ENCODE data around the gene GFAP.
"Not testable (repeated sequence)": the region's sequence is repeated elsewhere in the genome, so short reads cannot be mapped to it uniquely, and the experiment has no call there.

The GFAP gene

DNA sequence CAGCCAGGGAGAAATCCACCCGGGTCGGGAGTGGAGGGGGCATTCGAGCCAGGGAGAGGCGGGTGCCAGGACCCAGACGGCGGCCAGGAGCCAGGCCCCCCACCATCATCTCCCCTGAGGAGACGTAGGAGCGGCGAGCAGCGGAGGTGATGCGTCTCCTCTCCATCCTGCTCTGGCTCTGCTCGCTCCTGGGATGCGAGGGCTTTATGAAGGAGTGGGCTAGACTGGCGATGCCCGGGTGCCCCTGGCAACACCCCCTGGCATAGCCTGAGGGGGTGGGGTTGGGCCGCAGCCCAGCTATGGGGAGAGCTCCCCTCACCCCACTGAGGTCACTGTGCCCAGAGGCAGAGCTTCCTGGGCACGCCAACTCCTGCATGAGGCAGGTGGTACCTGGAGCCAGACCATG, at the start of gene GFAP:
Gene GFAP, minus strand, starts transcription at position 180 of the 406 bp plus-strand sequence. Its CDS starts 14 bp downstream, at position 166.
- no peak for DNase-seq

DNA sequence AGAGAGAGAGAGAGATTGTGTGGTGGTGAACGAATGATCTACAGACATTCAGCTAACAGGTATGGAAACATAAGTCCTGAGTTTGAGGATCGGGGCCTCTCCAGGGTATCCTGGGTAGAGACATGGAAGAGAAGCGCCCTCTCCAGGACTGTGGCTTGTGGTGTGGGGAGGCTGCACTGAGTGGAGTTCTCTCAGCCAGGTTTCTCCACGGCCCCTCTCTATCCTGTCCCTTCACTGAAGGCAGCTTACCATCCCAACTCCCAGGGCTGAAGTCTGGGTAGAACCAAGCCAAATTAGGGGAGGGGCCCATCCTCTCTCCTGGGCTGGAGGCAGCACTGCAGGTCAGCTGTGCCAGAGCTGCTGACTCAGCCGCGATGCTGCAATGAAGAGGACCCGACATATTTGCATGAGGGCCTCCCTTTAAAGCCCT, 46.6 kb upstream of the GFAP start:
- DNase-seq, result no peak

DNA sequence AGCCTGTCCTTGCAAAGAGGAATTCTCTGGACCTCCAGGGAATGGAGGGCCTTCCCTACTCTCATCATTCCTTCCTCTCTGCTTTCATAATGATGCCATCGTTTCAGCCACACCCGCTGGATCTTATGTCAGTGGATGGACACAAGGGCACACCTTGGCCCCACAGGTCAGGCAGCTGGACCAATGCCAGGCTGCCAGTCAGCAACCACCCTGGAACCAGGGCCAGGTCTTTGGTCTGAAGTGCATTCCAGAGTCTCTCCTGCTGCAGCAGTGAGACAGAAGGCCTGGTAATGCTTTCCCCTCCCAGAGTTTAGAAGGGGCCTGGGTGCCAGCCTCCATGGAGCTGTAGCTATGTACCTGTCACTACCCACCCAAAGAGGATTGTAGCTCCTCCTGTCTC, 45.4 kb upstream of the GFAP start:
- DNase-seq, result no peak

DNA sequence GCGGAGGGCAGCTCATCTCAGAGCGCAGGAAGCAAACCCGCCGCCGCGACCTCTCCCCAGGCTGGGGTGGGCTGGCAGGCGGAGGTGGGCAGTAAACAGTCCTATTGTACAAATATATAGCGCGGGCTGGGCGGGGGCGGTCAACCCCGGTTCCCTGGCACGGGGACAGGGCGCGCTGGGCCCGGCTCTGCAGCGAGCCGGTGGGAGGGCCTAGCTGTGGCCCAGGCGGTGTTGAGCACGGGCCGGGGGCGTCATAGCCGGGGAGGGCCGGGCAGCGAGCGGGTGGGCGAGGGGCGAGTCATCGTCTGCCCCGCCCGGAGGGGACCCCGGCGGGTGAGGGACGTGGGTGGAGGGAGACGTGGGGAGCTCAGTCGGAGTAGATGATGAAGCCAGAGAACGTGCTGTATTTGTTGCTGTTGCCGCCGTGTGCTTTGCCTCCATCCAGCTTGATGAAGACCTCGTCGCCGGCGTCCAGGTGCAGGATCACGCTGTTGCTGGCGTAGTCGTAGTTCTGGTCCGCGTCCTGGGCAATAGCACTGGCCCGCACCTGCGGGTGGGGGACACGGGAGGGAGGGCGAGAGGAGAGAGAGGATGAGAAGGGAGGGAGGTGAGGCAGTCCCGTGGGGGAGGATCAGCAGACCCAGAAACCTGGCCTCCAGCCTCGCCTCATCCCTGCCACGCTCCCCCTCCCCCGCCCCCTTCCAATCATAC, 44.7 kb upstream of the GFAP start:
- DNase-seq, result no peak

DNA sequence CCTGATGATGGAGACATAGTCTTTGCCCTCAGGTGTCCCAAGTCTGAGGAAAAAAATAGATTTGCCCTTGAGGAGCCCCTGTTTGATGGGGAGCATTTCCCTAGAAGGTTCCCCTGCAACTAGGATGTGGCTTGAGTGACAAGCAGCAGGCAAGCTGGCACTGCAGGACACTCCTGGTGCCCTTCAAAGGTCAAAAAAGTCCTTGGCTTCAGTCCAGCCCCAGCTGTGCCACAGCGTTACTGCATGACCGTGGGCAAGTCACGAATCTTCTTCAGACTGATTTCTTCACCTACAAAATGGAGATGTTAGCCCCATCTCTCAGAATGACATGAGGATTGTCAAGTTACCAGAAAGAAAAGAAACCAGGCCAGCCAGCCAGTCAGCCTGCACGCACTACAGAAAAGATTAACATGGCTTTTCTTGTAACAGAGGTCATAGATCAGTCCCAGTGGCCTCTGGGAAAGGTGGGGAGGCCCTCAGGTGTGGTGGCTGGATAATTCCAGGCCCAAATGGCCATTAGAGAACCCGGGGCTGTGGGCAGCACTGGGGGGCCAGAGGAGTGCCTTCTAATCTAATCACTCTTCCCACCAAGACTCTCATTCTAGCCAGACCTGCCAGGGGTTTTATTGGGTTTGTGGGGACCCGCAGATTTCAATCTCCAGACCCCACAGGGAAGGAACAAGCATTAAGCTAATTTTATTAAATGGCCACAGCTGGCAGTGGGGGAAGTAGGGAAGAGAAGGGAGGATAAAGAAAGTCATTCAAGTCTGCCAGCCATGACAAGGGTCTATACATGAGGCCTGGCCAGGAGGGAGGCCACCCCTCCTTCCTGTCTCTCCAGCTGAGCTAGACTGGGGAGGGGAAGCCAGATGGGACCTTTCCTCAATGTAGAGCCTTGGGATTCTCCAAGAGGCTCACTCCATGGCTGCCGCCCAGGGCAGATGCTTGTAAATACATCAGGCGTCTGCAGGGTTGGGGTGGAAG, 42.0 kb upstream of the GFAP start:
- DNase-seq, result no peak

DNA sequence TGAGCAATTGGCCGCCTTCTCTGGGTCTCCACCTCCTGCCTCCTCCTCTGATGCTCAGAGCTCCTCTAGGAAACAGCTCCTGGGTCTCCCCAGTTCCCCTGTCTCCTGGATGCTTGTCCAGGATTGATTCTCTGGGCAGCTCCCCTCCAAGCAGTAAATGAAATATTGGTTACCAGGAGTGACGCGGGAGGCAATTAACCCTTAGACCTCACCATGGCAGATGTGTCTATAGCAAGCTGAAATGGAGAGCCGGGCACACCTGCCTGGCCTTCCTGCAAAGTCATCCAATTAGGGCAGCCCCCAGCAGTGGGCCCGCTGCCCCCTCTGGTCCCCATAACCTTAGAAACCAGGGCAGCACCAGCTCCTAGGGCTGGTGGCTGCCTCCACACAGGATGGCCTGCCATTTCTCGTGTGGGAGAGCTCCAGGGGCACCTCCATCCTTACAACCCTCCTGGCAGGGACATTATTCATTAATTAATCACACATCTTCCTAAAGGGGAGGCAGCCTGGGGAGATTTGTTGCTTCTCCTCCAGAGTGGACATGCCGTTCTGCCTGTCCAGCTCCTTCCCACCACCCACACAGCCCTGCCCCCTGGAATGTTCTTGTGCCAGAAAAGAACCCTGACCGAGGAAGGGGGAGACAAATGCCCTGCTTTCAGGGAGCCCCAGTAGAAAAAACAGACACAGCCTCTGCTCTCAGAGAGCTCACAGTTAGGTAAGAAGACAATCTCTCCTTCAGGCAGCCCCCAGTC, 40.5 kb upstream of the GFAP start:
- DNase-seq, result no peak

DNA sequence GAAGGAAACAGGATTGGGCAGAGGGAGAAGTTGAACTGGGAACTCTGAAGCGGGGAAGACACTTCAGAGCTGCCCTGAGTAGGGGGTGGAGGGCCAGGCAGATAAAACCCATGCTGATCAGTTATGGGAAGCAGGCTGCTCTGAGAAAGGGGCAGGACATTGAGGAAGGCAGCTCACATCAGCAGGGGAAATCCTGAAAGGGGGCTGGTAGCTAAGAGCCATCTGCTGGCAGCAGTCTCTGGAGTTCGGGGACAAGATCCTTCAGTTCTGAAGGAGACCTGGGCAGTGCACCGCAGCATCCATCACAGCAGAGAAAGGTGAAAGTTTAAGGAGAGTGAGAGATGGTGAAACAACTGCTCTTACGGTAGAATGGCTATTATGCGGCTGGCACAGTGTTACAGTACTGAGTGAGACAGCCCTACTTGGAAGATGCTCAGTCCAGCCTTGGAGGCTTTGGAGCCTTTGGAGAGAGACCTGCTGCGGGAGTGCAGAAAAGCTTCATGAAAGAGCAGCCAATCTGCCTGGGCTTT, 37.7 kb upstream of the GFAP start:
- DNase-seq, result no peak

DNA sequence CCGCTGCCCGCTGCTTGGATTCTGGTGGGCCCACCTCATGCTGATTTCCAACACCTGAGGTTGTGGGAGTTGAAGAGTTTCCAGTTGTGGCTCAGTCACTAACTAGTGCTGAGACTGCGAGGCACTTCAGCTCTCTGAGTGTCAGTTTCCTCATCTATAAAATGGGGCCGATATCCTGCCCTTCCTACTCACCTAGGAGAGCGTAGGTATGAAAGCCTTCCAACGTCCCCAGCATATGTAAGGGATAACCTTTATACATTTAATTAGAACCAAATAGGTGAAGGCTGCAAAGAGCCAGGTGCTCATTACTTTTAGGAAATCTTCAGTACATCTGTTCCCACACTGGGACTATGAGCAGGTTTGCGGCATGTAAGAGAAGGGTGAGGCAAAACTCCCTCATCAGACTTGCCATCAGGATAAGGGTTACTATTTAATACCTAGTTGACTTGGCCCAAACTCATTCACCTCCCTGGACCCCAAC, 33.1 kb upstream of the GFAP start:
- no peak for DNase-seq

DNA sequence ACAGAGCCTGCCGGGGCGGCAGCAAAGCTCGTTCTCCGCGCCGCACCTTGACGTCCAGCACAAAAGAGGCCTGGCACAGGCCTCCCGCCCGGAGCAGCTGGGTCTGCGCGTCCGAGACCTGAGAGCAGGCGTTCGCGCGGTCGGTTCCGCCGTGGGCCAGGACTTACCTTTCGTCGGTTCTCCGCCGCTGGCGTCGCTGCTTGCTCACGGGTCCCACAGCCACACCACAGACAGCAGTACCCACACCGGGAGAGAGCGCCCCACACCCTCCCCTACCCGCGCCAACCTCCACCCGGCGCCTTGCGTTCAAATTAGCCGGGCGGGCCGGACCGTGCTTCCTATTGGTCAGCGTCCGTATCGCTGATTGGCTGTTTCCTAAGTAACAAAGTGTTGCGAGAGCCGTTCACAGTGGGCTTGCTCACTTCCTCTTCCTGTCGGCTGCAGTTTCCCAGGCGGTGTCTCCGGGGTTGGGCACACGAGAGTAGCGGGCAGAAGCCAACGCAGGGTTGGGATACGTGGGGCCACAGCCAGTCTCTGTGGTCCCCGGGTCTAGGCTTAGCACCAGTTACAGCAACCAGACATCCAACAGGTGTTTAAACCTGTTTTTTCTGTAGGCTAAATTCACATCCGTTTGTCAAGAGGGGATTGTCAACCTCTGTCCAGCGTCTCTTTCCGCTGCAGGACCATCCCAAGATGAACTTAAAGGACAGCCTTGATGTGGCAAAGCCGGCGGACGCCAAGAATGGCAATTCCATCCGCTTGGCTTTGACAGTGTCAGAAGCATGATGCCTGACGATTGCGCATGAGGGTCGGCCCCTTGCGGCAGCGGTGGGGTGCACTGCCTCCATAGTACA, 32.4 kb upstream of the GFAP start, which contains the start of gene KIF18B:
Gene KIF18B, minus strand, starts transcription at position 313 of the 854 bp plus-strand sequence. CDS start 11,429 bp downstream, outside the sequence.
- peak; percentile 93 for DNase-seq

DNA sequence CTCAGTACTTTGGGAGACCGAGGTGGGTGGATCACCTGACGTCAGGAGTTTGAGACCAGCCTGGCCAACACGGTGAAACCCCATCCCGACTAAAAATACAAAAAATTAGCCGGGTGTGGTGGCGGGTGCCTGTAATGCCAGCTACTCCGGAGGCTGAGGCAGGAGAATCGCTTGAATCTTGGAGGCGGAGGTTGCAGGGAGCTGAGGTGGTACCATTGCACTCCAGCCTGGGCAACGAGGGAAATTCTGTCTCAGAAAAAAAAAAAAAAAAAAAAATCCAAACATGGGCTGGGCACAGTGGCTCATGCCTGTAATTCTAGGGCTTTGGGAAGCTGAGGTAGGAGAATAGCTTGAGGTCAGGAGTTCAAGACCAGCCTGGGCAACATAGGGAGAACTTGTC, 30.4 kb upstream of the GFAP start:
- DNase-seq, result not testable (repeated sequence)

DNA sequence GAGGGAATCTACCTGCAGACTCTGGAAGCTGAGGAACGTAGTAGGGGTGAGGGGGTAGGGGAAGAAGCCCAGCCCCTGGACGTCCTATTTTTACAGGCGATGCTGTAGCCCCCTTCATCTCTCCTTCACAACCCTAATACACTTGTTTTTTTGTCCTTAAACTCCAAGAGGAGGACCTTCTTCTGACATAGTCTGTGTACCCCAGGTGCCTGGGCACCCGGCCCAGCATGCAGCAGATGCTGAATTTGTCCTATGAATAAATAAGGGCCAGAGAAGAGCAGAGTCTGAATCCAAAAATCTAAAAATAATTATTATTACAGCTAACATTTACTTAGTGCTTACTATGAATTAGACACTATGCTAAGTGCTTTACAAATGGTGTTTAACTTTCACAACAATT, 27.2 kb upstream of the GFAP start:
- no peak for DNase-seq

DNA sequence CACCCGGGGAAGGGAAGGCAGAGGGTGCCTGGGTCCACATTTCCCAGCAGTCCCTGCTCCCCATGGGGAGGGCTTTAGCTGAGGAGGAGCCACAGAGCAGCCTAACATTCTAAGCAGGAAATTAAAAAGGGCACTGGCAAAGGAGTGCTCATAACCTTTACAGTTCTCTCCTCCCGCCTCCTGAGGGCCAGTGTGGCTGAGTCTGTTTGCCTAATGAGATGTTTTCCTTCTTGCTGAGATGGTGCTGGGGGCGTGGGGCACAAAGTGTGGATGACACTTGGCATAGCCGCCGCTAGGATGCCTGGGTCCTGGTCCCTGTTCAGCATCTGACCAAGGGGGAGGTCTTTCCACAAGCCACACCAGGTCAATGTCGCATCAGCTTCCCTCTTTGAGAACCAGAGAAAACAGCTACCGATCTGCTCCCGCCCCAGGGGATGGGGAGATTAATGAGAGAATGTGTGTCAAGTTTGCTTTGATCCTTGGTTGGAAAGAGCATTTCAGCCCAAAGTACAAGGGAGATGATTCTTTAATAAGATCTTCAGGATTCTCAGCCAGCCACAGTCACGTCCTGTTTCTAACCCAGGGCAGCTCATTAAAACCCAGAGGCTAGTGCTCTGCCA, 26.5 kb upstream of the GFAP start:
- no peak for DNase-seq

DNA sequence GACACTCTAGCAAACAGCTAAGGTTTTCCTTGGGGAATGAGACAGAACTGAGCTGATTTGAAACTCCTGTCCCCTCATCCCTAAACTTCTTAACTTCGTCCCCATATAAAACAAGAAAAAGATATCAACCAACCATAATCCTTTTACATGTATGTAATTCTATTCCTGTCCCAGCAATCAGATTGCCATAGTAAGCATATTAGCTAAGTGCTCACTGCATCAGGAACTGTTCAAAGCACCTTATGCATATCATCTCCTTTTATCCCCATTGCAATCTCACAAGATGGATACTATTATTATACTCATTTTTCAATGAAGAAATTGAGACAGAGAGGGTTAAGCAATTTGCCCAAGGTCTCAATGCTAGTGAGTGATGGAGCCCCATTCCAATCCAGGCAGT, 25.5 kb upstream of the GFAP start:
- no peak for DNase-seq

DNA sequence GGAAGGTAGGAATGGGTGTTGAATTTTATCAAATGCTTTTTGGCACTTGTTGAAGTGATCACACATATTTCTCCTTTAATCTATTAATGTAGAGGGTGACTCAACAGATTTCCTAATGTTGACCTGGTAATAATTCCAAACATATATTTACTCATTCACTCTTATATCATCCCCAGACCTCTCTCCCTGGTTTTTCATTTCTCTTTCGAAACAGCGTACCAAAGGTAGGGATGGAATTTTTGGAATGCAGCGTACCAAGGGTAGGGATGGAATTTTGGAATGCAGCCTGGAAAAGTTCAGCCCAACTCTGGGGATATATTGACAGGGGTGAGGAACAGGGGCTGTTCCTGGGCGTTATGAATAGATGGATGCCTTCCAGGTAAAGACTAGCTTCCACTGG, 25.0 kb upstream of the GFAP start:
- DNase-seq, result no peak

DNA sequence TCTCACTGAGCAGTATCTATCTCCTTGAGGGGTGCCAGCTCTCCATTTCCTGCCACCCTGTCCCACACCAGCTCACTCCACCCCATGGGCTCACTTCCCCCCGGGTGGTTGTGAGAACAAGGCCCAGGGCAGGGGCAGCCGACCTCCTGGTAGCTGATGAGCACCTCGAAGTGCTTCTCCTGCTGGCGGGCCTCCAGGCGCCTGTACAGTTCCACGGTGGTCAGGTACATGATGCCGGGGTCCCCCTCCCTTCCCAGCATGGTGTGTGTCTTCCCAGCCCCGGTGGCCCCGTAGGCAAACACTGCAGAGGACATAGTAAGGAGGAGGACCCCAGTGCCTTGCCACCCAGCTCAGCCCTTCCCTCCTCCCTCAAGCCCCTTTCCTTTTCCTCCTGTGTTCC, 19.8 kb upstream of the GFAP start:
- no peak for DNase-seq

DNA sequence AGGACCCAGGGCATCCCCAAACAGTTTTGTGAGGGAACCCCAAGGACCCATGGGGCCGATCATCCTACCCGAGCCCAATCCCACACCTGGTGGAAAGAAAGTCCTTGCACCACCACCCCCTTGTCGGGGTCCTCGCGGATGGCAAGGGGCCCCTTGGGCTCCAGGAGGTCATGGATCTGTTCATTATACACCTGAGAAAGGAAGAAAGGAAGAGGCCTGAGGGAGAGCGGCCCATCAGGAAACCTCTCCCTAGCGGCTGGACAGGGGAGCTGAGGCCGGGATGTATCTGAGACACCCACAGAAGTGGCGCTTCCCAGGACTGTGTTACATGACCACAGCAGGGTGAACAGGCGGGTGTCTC, 19.4 kb upstream of the GFAP start:
- DNase-seq, result no peak

DNA sequence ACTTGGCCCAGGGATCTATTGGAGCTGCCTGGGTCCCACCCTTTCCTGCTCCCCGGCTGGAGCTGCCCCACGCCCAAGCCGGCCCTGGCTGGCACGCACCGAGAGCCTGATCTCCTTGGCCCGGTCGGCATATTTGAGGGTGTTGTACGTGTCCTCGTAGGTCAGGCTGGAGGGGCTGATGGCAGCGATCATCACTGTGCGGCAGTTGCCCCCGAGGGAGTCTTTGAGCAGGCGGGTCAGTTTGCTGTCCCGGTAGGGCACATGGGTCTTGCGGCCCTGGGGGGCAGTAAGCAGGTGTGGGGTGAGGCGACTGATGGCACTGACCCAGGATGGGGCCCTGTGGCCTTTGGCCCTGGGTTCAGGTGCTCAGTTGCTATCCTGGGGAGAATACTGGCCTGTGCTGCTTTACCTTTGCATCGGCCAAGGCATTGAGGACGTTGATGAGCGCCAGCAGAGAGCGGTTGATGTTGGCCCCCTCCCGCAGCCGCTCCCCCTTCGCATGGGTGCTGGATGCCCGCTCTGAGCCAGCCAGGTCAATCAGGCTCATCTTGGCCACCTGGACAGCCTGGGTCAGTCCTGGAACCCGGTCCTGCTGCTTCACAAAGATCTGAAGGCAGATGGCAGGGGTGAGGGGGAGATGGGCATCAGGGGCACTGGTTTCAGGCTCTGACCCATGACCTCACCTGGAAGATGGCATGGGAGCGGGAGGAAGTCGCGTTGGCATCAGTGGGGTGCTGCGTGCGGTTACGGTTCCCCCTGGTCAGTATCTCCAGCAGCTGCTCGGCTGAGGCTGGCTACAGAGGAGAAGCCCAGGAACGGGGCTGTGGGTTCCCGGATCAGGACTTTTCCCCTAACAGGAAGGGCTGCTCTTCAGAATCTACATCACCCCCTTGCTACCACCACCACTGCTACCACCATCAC, 18.8 kb upstream of the GFAP start:
- no peak for DNase-seq

DNA sequence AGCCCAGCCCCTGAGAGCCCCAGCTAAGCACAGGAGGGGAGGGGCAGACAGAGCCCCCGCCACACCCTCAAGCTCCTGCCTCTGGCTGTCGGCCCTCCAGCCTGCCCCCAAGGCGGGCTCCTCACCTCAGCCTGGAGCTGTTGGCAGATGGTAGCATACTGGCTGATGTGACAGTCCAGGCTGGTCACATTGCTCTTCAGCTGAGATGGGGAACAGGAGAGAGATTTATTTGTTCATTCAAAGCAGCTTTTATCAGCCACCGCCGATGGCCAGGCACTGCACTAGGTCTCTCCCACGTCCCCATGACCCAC, 17.4 kb upstream of the GFAP start:
- DNase-seq, result no peak

DNA sequence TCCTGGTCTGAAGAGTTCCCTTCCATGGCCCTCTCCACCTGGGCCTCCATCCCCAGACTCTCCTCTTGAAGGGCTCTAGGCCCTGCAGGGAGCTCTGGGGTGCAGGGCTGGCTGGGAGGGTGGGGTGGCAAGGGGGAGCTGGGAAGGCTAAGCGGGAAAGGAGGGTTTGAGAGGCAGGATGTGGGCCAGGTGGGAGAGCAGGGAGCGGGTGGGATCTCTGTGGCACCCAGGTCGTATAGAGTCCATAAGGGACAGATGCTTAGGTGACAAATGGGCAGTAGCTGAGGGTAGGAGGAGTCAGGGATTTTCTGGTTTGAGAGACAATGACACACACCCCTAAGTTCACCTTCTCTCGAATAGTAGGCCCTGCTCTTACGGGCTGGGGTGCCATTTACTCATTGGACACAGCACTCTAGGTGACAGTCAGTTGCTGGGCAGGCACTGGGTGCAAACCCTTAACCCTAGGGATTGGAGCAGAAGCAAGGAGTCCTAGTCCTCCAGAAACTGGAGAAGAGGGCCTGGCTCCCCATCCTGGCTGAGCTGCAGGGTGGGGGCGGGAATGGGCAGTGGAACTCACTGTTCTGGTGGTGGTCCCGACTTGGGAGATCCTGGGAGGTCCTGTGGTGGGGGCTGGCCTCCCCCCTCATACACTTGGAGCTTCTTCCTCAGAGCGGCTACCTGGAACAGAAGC, 16.9 kb upstream of the GFAP start:
- DNase-seq, result no peak

DNA sequence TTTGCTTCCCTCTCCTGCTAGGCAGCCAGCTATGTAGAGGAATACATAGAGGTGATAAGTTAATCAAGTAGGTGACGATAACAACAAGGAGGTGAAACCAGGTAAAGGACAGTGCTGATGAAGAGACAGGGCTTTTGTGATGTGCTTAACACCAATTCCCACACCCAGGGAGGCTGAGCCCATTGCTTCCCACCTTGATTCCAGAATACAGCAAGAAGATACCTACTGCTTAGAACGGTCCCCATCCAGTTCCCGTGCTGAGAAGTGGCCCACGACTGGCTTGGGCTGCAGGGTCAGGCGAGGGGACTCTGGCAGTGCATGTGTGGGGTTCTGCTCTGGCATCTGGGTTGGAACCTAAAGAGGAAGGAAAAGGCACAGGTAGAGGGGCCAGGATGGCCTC, 16.1 kb upstream of the GFAP start:
- DNase-seq, result no peak

Measured in CD4-positive, alpha-beta T cell treated with Interleukin-17A for 1 hour (primary cell).